OCI-LY3 (cell line): ENCODE measurements around the gene RTN4R.

Experiments used
- H2AFZ ChIP-seq: fragments of 200-600, 300-600 bp; shearing (Covaris generic); 2 replicates; pipeline ENCODE4 v1.6.0; 2014; ENCODE audit warnings: antibody characterized with exemption, low read depth, low read length
- H3K27ac ChIP-seq: fragments of 200-600, 300-600 bp; sonication (generic); 2 replicates; pipeline ENCODE4 v1.5.1; 2014; ENCODE audit warnings: mild to moderate bottlenecking, low read length, moderate library complexity, mixed read lengths
- H3K27me3 ChIP-seq: fragments of 200-600, 300-600 bp; sonication (generic); 2 replicates; pipeline ENCODE4 v1.6.1; 2014; ENCODE audit warnings: low read depth, low read length, mixed read lengths
- H3K36me3 ChIP-seq: fragments of 200-600, 300-600 bp; sonication (generic); replicated peaks from 2 replicates; pipeline ENCODE3; 2014; ENCODE audit warnings: low read depth, low read length, mixed read lengths
- H3K4me1 ChIP-seq: fragments of 300-600, 200-600 bp; sonication (generic); 2 replicates; pipeline ENCODE4 v1.6.1; 2014; ENCODE audit warnings: low read length, mixed read lengths
- H3K4me2 ChIP-seq: fragments of 200-600, 300-600 bp; sonication (generic); 2 replicates; pipeline ENCODE4 v1.6.1; 2014; ENCODE audit warnings: low read length, mixed read lengths
- H3K4me3 ChIP-seq: fragments of 300-600, 200-600 bp; sonication (generic); 2 replicates; pipeline ENCODE4 v1.5.1; 2014; ENCODE audit warnings: antibody characterized with exemption, mild to moderate bottlenecking, low read length, moderate library complexity
- H3K79me2 ChIP-seq: fragments of 300-600, 200-600 bp; shearing (Covaris generic); 2 replicates; pipeline ENCODE4 v1.6.1; 2014; ENCODE audit warnings: mild to moderate bottlenecking, low read length, mixed read lengths
- H3K9ac ChIP-seq: fragments of 300-600, 200-600 bp; shearing (Covaris generic); 2 replicates; pipeline ENCODE4 v1.6.0; 2014; ENCODE audit warnings: mild to moderate bottlenecking, low read length, moderate library complexity
- H3K9me3 ChIP-seq: fragments of 200-600, 300-600 bp; shearing (Covaris generic); 2 replicates; pipeline ENCODE4 v1.6.1; 2014; ENCODE audit warnings: low read length, mixed read lengths; ENCODE audit not compliant: insufficient read depth
- H4K20me1 ChIP-seq: fragments of 200-600, 300-600 bp; sonication (generic); 2 replicates; pipeline ENCODE4 v1.6.1; 2016; ENCODE audit warnings: low read length, mixed read lengths; ENCODE audit not compliant: insufficient read depth
- EZH2phosphoT487 ChIP-seq: fragments of 200-600 bp; shearing (Covaris generic); IDR thresholded peaks from 2 replicates; pipeline ENCODE4 v1.6.1; 2018; ENCODE audit warnings: antibody characterized with exemption, mixed run types, low read depth
- TF ChIP-seq, protein P1 (sequence below): fragments of 200-600, 300-600 bp; sonication (generic); IDR thresholded peaks from 2 replicates; pipeline ENCODE4 v1.5.1; 2014; ENCODE audit warnings: antibody characterized with exemption, low read length, low read depth

Gene RTN4R

DNA sequence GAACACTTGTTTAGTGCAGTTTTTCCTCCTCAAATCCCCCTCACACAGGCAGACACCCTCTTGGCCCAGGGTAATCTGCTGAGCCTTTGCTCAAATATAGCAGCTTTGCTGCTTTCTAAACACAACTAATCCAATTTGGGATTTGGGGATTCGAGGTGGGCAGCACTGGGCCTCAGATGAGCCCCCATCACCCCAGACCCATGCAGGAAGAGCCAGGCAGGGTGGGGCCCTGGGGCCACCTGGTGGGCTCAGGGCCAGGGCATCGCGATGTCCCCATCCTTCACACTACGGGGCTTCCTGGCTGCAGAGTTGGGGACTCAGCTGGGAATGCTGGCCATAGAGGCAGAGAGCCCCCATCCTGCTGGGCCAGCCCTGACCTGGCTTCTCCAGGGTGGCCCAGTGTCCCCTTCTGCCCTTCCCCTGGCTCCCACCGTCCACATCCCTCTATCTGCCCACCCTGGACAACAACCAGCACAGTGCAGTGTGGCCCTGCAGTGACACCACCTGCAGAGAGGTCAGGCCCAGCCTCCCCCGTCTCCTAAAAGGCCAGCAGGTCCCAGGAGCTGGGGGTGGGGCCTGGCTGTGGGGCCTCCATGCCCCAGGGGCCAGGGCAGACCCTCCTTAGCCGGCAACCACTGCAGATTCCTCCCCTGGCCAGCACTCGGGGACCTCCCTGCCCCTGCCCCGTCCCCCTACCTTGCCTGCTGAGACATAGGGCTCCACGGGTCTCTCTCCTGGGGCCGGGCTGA, 60.7 kb downstream of the RTN4R start:
- Histone ChIP-seq H3K27ac (0 out of 2 replicates have a peak overlapping the region, but pooled peaks have one; percentile 19), H3K79me2 (peaks cover 16% of the 10 kb centered on the region), H3K9ac (peak overlapping the region; percentile 77), H3K27me3 (0 out of 2 replicates have a peak, but pooled peaks cover 3% of the 10 kb centered on the region), H2AFZ (no peak overlapping the region), H3K4me2 (peak overlapping the region; percentile 89), H4K20me1 (no peaks in the 10 kb centered on the region), H3K4me1 (peaks cover 13% of the 10 kb centered on the region), H3K9me3 (no peaks in the 10 kb centered on the region), H3K4me3 (peak overlapping the region; percentile 92), H3K36me3 (no peaks in the 10 kb centered on the region)
- TF ChIP-seq EZH2phosphoT487 = no peak
- TF ChIP-seq, protein P1, sequence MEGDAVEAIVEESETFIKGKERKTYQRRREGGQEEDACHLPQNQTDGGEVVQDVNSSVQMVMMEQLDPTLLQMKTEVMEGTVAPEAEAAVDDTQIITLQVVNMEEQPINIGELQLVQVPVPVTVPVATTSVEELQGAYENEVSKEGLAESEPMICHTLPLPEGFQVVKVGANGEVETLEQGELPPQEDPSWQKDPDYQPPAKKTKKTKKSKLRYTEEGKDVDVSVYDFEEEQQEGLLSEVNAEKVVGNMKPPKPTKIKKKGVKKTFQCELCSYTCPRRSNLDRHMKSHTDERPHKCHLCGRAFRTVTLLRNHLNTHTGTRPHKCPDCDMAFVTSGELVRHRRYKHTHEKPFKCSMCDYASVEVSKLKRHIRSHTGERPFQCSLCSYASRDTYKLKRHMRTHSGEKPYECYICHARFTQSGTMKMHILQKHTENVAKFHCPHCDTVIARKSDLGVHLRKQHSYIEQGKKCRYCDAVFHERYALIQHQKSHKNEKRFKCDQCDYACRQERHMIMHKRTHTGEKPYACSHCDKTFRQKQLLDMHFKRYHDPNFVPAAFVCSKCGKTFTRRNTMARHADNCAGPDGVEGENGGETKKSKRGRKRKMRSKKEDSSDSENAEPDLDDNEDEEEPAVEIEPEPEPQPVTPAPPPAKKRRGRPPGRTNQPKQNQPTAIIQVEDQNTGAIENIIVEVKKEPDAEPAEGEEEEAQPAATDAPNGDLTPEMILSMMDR = no peak

DNA sequence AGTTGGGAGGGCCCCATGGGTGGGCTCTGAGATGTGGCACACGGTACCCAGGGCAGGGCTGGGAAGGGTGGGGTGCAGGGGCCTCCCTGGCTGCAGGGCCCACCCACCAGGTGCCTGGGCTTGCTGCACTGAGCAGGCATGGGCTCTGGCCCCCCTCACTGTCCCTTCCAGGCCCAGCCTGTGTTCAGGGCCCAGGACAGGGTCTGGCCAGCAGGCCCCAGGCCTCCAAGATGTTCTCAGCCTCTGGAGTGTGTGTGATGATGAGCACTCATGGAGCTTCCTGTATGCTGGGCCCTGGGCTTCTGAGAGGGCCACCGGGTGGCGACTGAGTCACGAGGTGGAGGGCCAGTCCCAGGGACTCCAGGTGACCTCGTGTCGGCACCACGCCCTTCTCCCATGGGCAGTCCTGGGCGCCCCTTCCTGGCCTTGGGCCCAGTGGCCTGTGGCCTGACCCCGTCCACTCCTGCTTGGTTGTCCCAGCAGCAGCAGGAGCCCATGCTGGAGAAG, 61.4 kb downstream of the RTN4R start:
- Histone ChIP-seq H3K9ac (peak overlapping the region; percentile 77), H3K27me3 (peaks cover 10% of the 10 kb centered on the region; the same call in 1 of the 2 replicates), H3K4me2 (peak overlapping the region; percentile 89), H4K20me1 (no peaks in the 10 kb centered on the region), H3K4me3 (peak overlapping the region; percentile 92), H3K27ac (peak overlapping the region; percentile 19), H3K4me1 (peaks cover 13% of the 10 kb centered on the region), H3K79me2 (peaks cover 16% of the 10 kb centered on the region), H3K9me3 (no peaks in the 10 kb centered on the region), H3K36me3 (no peaks in the 10 kb centered on the region), H2AFZ (peak overlapping the region; percentile 74; the same call in 1 of the 2 replicates)
- TF ChIP-seq, protein P1 = no peak
- TF ChIP-seq EZH2phosphoT487 = no peak

DNA sequence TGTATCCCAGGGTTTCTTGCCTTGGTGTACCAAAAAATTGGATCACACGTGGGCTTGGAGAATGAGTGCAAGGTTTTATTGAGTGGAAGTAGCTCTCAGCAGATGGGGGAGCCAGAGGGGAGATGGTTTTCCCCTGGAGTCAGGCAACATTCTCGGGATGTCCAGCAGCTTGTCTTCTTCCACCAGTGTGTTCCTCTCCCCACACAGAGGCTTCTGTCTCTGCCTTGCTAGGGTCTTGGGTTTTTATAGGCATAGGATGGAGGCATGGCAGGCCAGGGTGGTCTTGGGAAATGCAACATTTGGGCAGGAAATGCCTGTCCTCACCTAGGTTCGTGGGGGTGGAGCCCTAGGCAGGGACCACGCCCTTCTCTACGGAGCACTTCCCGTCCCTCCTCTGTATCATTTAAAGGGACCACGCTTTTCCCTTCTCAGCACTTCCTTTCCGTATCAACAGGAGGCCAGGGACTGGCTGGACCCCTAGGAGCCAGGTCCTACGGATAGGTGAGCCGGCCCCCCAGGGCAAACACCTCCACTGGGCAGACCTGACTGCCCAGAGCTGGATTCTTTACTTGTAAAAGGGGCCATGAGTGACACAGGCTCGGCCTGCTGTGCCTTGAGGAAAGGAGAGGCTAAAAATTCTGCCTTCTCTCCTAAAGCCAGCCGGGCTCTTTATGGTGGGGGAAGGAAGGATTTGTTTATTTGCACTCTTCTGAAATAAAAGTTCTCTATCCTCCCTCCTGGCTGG, 62.0 kb downstream of the RTN4R start:
- Histone ChIP-seq H3K27me3 (peaks cover 11% of the 10 kb centered on the region; the same call in 1 of the 2 replicates), H2AFZ (peak overlapping the region; percentile 74; the same call in 1 of the 2 replicates), H3K4me1 (peaks cover 13% of the 10 kb centered on the region), H3K9me3 (no peaks in the 10 kb centered on the region), H3K79me2 (peaks cover 16% of the 10 kb centered on the region), H3K27ac (peak overlapping the region; percentile 19), H3K4me2 (peak overlapping the region; percentile 89), H3K9ac (peak overlapping the region; percentile 77), H4K20me1 (no peaks in the 10 kb centered on the region), H3K36me3 (no peaks in the 10 kb centered on the region), H3K4me3 (peak overlapping the region; percentile 92)
- TF ChIP-seq EZH2phosphoT487 = no peak
- TF ChIP-seq, protein P1 = no peak
